Fibroblast of lung (primary cell): ENCODE measurements around the gene TULP1. TPM values are rescaled to one million over a fixed set of nuclear protein-coding genes. Genes with fewer than 3 reads are reported as not detected.

Experiments used
- DNase-seq, 2 donors: peaks; one replicate each; pipeline versions ENCODE4 v3.0.0 to v3.0.0-alpha.2; 2010; ENCODE audit warnings: low read depth in 2 of 2
- H2AFZ ChIP-seq: 2 replicates; pipeline ENCODE4 v1.5.1; 2012; ENCODE audit warnings: low read length, control low read depth, inconsistent platforms
- H3K27ac ChIP-seq: 2 replicates; pipeline ENCODE4 v1.5.1; 2011; ENCODE audit warnings: low read length, control low read depth; ENCODE audit not compliant: insufficient read depth
- H3K27me3 ChIP-seq: 2 replicates; pipeline ENCODE4 v1.5.1; 2011; ENCODE audit warnings: mild to moderate bottlenecking, low read length; ENCODE audit not compliant: control insufficient read depth, insufficient read depth
- H3K36me3 ChIP-seq: 2 replicates; pipeline ENCODE4 v1.5.1; 2011; ENCODE audit warnings: low read length; ENCODE audit not compliant: control insufficient read depth, insufficient read depth
- H3K4me1 ChIP-seq: 2 replicates; pipeline ENCODE4 v1.5.1; 2011; ENCODE audit warnings: low read length; ENCODE audit not compliant: control insufficient read depth, insufficient read depth; ENCODE audit errors: extremely low read depth
- H3K4me2 ChIP-seq: 2 replicates; pipeline ENCODE4 v1.5.1; 2011; ENCODE audit warnings: low read length, control low read depth; ENCODE audit not compliant: insufficient read depth; ENCODE audit errors: extremely low read depth
- H3K4me3 ChIP-seq, 4 experiments: fragments of 200-600 bp in 1 of 4; sonication (generic) in 1 of 4; replicated peaks in 1 of 4; 2 replicates each; pipeline ENCODE4 v1.5.1; 2011 to 2016; ENCODE audit warnings: low read length in 4 of 4, low read depth in 3 of 4, mild to moderate bottlenecking in 3 of 4, control low read depth in 2 of 4, inconsistent platforms in 1 of 4, mixed read lengths in 1 of 4; ENCODE audit not compliant: insufficient read depth in 1 of 4; ENCODE audit errors: control extremely low read depth in 1 of 4
- H3K79me2 ChIP-seq: 2 replicates; pipeline ENCODE4 v1.5.1; 2012; ENCODE audit warnings: mild to moderate bottlenecking, low read length, inconsistent platforms; ENCODE audit not compliant: control insufficient read depth, insufficient read depth
- H3K9ac ChIP-seq: 2 replicates; pipeline ENCODE4 v1.5.1; 2011; ENCODE audit warnings: mild to moderate bottlenecking, low read length, control low read depth; ENCODE audit not compliant: insufficient read depth
- H3K9me3 ChIP-seq: 2 replicates; pipeline ENCODE4 v1.5.1; 2012; ENCODE audit warnings: low read depth, low read length; ENCODE audit not compliant: control insufficient read depth, insufficient read depth
- H4K20me1 ChIP-seq: 2 replicates; pipeline ENCODE4 v1.5.1; 2011; ENCODE audit warnings: low read length; ENCODE audit not compliant: control insufficient read depth, insufficient read depth; ENCODE audit errors: extremely low read depth
- CTCF ChIP-seq, 2 donors: IDR thresholded peaks in 1 of 2; conservative IDR thresholded peaks in 1 of 2; 1 replicate in 1 of 2; 2 replicates in 1 of 2; pipeline ENCODE4 v1.5.1; 2011 to 2012; ENCODE audit warnings: low read length in 2 of 2, control low read depth in 1 of 2, inconsistent platforms in 1 of 2, low read depth in 1 of 2, mild to moderate bottlenecking in 1 of 2
- EZH2 ChIP-seq: IDR thresholded peaks from 2 replicates; pipeline ENCODE4 v1.5.1; 2012; ENCODE audit warnings: low read length, control low read depth, mild to moderate bottlenecking; ENCODE audit errors: missing control alignments
- polyA plus RNA-seq, 2 donors: library from polyadenylated mRNA; depleted of rRNA in 1 of 2; stranded (reverse) in 1 of 2; unstranded in 1 of 2; fragments of >200 nt; gene quantifications; 2 replicates each; pipeline ENCODE4 v1.2.1, GENCODE V29; 2011 to 2012; ENCODE audit warnings: missing spikeins in 1 of 2
- total RNA-seq: library from RNA; depleted of rRNA; stranded (reverse); fragments of >200 nt; gene quantifications from 2 replicates; pipeline ENCODE4 v1.2.1, GENCODE V29; 2014

Gene TULP1
- total and polyA plus RNA-seq, 2 donors (not counting 1 experiment from before 2014, with no cell fraction given): not detected

- Histone ChIP-seq H3K36me3 (peaks cover 18% of the 10 kb centered on the region), H2AFZ (no peak overlapping the region), H3K27ac (no peak overlapping the region), H3K9ac (no peak overlapping the region), H3K4me3 (no peak overlapping the region), H3K27me3 (no peaks in the 10 kb centered on the region), H3K79me2 (peaks cover 1% of the 10 kb centered on the region), H3K4me1 (peaks cover 15% of the 10 kb centered on the region), H4K20me1 (no peaks in the 10 kb centered on the region), H3K9me3 (no peaks in the 10 kb centered on the region), H3K4me2 (no peak overlapping the region)
- no peak for TF ChIP-seq EZH2
- DNase-seq: no peak
Measured at GRCh38 chr6:35481226-35481625, 31.5 kb downstream of the TULP1 start.

- Histone ChIP-seq H3K27me3 (no peaks in the 10 kb centered on the region), H3K36me3 (peaks cover 22% of the 10 kb centered on the region), H3K9ac (no peak overlapping the region), H4K20me1 (no peaks in the 10 kb centered on the region), H3K4me1 (peaks cover 5% of the 10 kb centered on the region), H3K4me3 (no peak overlapping the region), H3K79me2 (no peaks in the 10 kb centered on the region), H3K4me2 (no peak overlapping the region), H2AFZ (no peak overlapping the region), H3K27ac (no peak overlapping the region), H3K9me3 (no peaks in the 10 kb centered on the region)
- TF ChIP-seq CTCF (conservative IDR thresholded peaks at IDR 0.05 in 1 of 2, IDR thresholded peaks at IDR 0.05 in 1 of 2; ENCODE audit: low read depth in 1 of 2, low read length in 2 of 2): no peak
- no peak for TF ChIP-seq EZH2
- DNase-seq: no peak
Measured at GRCh38 chr6:35480176-35480575, 32.5 kb downstream of the TULP1 start.

GRCh38 chr6:35478259-35478658 is 34.4 kb downstream of the TULP1 start:
- no peak for DNase-seq
- Histone ChIP-seq H3K9me3 (no peaks in the 10 kb centered on the region), H3K4me1 (no peaks in the 10 kb centered on the region), H3K4me3 (no peak overlapping the region), H3K4me2 (no peak overlapping the region), H3K36me3 (peaks cover 28% of the 10 kb centered on the region), H4K20me1 (no peaks in the 10 kb centered on the region), H3K9ac (no peak overlapping the region), H2AFZ (no peak overlapping the region), H3K27ac (no peak overlapping the region), H3K79me2 (no peaks in the 10 kb centered on the region), H3K27me3 (no peaks in the 10 kb centered on the region)
- TF ChIP-seq CTCF (conservative IDR thresholded peaks at IDR 0.05 in 1 of 2, IDR thresholded peaks at IDR 0.05 in 1 of 2; ENCODE audit: low read depth in 1 of 2, low read length in 2 of 2) (no peak), EZH2 (no peak)
